ENCODE measurements around the gene PIK3R3.

The PIK3R3 gene

DNA sequence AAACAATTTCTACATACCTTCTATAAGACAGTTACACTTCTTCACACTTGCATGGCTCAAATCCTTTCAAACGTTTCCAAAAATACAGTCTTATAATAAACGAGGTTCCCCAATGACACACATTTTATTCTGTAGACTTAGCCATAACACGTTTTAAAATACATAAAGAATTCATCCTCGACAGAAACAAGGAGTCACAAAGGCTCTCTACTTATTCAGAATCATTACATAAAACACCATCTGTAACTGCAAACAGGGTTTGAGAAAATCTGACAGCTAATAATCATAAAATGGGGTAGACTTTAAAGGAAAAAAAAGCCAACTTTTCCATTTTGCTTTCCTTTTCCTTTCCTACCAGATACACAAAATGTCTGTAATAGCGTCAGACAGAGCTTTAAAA lies 1.8 kb downstream of the PIK3R3 start:
- TF ChIP-seq, protein P1, sequence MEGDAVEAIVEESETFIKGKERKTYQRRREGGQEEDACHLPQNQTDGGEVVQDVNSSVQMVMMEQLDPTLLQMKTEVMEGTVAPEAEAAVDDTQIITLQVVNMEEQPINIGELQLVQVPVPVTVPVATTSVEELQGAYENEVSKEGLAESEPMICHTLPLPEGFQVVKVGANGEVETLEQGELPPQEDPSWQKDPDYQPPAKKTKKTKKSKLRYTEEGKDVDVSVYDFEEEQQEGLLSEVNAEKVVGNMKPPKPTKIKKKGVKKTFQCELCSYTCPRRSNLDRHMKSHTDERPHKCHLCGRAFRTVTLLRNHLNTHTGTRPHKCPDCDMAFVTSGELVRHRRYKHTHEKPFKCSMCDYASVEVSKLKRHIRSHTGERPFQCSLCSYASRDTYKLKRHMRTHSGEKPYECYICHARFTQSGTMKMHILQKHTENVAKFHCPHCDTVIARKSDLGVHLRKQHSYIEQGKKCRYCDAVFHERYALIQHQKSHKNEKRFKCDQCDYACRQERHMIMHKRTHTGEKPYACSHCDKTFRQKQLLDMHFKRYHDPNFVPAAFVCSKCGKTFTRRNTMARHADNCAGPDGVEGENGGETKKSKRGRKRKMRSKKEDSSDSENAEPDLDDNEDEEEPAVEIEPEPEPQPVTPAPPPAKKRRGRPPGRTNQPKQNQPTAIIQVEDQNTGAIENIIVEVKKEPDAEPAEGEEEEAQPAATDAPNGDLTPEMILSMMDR (IDR thresholded peaks at IDR 0.05; ENCODE audit: borderline replicate concordance, control extremely low read depth, extremely low read depth, insufficient read depth, missing control alignments) = no peak
- in situ Hi-C loops (cut with MboI; ENCODE audit: low sequenced_read_pairs, unreplicated experiment) = loop anchor here (10.0 kb wide), 1 partner anchor 56 kb away; no protein-coding TSS in a partner anchor
- no peak for DNase-seq (ENCODE audit: low spot score)

DNA sequence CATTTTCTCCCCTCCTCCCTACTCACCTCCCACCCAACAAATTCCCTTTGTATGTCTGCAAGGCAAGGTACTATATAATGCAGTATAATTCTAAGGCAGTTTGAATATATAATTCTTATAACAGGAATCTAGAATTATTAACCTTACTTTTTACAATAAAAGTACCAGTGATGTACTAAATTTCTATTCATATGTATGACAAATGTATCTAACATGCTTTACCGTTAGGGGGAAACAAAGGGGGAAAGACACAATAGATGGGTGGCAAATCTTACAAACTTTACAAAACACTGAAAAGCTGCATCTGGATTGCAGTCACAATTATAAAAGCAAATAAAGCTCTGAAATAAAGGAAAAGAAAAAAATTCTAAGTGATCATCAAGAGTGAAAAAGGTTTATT lies 2.3 kb downstream of the PIK3R3 start:
- TF ChIP-seq, protein P1 (IDR thresholded peaks at IDR 0.05; ENCODE audit: borderline replicate concordance, control extremely low read depth, extremely low read depth, insufficient read depth, missing control alignments) = no peak
- no peak for DNase-seq (ENCODE audit: low spot score)
- in situ Hi-C loops (cut with MboI; ENCODE audit: low sequenced_read_pairs, unreplicated experiment) = loop anchor here (10.0 kb wide), 1 partner anchor 55 kb away; no protein-coding TSS in a partner anchor

DNA sequence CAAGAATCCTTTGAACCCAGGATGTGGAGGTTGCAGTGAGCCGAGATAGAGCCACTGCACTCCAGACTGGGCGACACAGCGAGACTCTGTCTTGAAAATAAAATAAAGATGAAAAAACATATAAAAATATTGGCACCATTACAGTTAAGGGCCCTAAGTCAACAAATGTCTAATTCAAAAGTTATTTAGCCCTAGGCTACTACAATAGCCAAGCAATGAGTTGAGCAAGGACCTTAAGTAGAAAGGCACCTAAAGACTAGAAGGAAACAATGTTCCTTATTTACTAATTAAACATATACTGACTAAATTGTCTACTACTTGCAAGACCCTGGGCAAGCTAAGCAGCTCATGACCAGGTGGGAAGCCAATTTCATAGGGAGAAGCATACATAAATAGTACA lies 4.1 kb downstream of the PIK3R3 start:
- in situ Hi-C loops (cut with MboI; ENCODE audit: low sequenced_read_pairs, unreplicated experiment) = no loop called here
- TF ChIP-seq, protein P1 (IDR thresholded peaks at IDR 0.05; ENCODE audit: borderline replicate concordance, control extremely low read depth, extremely low read depth, insufficient read depth, missing control alignments) = no peak

DNA sequence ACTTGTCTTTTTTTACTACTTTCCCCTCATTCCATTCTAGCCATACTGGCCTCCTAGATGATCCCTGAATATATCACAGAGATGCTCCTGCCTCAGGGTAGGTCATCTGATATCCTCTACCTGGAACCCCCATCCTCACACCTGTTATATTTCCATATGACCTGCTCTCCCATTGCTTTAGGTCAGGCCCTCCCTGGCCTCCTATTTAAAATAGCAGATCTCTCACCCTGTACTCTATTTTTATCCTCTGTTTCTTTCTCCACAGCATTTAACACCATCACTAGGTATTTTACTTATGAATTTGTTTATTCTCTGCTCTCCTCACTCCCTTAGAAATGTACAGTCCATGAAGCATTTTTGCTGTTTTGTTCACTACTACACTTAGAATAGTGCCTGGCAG lies 13.6 kb downstream of the PIK3R3 start:
- no peak for DNase-seq (ENCODE audit: low spot score)

More for the DNA sequence above, 4.1 kb downstream of the PIK3R3 start:
- no peak for DNase-seq (ENCODE audit: low spot score)

DNA sequence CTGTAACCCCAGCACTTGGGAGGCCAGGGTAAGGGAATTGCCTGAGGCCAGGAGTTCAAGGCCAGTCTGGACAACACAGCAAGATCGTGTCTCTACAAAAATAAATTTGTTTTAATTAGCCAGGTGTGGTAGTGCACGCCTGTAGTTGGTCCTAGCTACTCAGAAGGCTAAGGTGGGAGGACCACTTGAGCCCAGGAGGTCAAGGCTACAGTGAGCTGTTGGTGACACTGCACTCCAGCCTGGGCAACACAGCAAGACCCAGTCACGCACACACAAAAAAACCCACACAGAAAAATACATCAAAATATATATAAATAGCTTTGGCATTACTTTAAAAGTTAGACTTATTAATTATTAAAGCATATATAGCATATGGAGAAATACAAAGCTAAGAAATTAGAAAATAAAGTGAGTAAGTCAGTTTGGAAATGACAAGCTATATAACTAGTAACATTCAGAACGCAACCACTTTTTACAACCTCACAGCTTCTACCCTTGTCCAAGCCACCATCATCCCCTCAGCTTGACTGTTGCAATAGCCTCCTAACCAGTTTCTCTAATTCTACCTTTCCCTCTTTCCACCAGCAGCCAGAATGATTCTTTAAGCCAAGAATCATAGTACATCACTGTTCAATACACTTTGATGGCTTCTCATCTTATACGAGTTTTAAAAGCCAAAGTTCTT lies 14.5 kb downstream of the PIK3R3 start:
- in situ Hi-C loops (cut with MboI; ENCODE audit: low sequenced_read_pairs, unreplicated experiment) = no loop called here

More for the DNA sequence above, 13.6 kb downstream of the PIK3R3 start:
- in situ Hi-C loops (cut with MboI; ENCODE audit: low sequenced_read_pairs, unreplicated experiment) = no loop called here
- TF ChIP-seq, protein P1 (IDR thresholded peaks at IDR 0.05; ENCODE audit: borderline replicate concordance, control extremely low read depth, extremely low read depth, insufficient read depth, missing control alignments) = no peak

DNA sequence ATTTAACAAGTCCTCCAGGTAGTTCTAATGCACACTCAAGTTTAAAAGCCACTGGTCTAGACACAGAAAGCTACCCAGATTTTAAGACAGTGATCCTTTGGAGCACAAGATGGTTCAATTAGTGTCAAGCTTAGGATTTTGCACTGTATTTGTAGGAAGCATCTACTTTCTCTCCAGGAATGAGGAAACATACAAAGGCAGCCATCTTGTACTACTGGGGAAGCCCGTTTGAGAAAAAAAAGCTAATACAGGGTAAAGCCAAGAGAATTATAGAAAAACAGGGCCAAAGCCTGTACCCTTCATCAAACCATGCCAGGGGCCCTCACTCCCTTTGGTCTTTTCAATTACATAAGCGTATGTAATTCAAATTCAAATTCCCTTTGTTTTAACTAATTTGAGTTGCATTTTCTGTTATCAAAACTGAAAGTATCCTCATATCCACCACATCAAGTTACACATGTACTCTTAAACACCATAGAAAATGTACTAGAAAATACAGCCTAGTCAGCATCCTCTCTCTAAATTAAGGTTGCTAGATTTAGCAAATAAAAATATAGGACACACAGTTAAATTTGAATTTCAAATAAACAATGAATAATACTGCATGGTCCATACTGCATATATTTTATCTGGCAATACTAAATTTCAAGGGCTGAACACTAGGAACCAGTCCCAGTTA lies 17.4 kb downstream of the PIK3R3 start:
- TF ChIP-seq, protein P1 (IDR thresholded peaks at IDR 0.05; ENCODE audit: borderline replicate concordance, control extremely low read depth, extremely low read depth, insufficient read depth, missing control alignments) = no peak
- no peak for DNase-seq (ENCODE audit: low spot score)
- in situ Hi-C loops (cut with MboI; ENCODE audit: low sequenced_read_pairs, unreplicated experiment) = no loop called here

More for the DNA sequence above, 14.5 kb downstream of the PIK3R3 start:
- no peak for DNase-seq (ENCODE audit: low spot score)
- TF ChIP-seq, protein P1 (IDR thresholded peaks at IDR 0.05; ENCODE audit: borderline replicate concordance, control extremely low read depth, extremely low read depth, insufficient read depth, missing control alignments) = no peak
